Hematopoietic multipotent progenitor cell treated with erythropoietin and hydrocortisone succinate and interleukin-3 and kit ligand, for 17 days (in vitro differentiated cells): Measurements from ENCODE around the gene STIP1.
A peak's percentile ranks its signal among the peaks of the same experiment; 100 is the strongest.
"Not testable (repeated sequence)": the region's sequence is repeated elsewhere in the genome, so short reads cannot be mapped to it uniquely, and the experiment has no call there.

Experiments
- DNase-seq: peaks from one replicate; pipeline ENCODE4 v3.0.0-alpha.2; 2015; ENCODE audit warnings: low spot score

Gene STIP1

DNA sequence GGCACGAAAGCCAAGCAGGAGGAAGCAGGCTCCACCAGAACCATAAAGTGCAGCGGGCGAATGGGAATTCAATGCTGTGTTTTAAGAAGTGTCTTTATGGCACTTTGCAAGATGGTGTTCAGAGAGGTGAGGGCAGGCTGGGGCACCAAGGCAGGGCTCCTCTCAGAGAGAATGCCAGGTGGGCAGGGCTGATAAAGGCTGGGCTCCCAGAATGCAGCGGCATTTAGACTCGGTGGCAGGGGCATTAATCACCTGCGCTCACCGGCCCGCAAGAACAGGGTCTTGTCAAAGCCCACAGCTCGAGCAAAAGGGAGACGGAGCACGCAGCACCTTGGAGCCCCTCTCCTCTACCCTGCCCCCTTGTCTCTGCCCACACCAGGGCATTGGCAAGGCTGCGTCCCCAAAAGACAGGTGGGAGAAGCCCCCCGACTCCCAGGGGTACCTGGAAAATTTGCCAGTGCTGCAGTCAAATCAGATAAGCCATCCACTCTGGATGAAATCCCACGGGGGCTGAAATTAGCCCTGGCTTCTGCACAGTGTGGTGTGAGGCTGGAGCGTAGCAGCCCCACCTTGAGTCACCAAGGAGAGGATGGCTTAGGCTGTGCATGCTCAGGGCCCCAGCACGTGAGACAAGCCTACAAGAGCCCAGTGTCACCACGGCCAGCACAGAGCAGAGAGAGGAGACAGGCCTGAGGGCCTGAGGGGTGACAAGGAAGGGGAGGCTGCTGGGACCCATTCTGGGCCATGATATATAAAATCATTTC lies 28.2 kb upstream of the STIP1 start:
- DNase-seq = no peak

- DNase-seq = no peak
Observed at GRCh38 chr11:64161037-64161436, 24.9 kb upstream of the STIP1 start.

GRCh38 chr11:64162769-64163168 lies 23.2 kb upstream of the STIP1 start:
- DNase-seq = not testable (repeated sequence)

GRCh38 chr11:64163951-64164350 lies 22.0 kb upstream of the STIP1 start:
- no peak for DNase-seq

GRCh38 chr11:64164392-64165312 lies 21.3 kb upstream of the STIP1 start:
- DNase-seq = no peak

GRCh38 chr11:64165481-64165841 lies 20.5 kb upstream of the STIP1 start:
- DNase-seq = no peak

DNA sequence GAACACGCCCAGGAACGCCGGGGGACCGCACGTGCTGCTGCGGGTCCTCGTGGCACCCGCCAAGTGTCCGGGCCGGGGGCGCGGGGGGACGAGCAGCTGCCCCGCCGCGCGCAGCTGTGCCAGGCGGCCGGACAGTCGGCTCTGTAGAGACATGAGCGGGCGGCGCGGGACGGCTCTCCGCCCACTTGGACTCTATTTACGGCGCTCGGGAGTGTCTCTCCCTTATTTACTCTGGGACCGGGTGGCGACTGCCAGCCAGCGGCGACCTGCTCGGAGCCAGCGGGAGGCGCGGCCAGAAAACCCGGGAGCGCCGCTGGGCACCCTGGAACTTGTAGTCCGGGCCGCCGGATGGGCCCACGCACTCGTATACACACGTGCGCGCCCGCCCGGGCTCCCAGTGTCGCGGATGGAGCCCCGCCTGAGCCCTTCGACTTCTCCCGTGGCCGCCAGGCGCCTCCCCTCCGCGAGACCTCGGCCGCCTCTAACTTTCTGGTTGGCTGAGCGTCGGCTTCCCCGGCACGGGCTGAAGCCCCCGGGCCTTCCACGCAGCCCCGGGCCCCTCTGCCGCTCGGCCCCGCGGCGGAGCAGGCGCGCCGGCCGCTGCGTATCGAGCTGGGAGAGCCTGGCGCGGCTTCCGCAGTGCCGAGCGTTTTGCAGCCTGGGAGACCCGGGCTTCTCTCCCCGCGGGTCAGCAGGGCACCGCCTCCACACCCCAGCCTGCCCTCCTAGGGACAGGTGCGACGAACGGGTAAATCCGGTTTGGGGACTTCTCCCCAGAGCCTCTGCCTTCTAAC lies 19.9 kb upstream of the STIP1 start, which contains the start of gene MACROD1:
MACROD1 (minus strand) TSS at position 272 of the 794 bp plus-strand sequence; CDS start at position 153, 119 bp downstream.
- peak; percentile 62 for DNase-seq

DNA sequence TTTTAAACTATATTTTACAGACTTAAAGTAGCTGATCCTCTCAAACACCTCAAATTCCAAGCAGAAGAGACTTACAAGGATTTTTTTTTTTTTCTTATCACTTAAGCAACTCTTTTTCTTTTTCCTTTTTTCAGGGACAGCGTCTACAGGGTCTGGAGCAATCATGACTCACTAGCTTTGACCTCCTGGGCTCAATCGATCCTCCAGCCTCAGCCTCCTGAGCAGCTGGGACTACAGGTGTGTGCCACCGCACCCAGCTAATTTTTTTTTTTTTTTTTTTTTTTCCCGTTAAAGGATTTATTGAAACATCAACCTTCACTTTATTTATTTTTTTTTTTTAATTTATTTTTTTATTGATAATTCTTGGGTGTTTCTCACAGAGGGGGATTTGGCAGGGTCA lies 15.6 kb upstream of the STIP1 start:
- DNase-seq = no peak

- DNase-seq = no peak
Observed at GRCh38 chr11:64173616-64174355, 12.2 kb upstream of the STIP1 start.

DNA sequence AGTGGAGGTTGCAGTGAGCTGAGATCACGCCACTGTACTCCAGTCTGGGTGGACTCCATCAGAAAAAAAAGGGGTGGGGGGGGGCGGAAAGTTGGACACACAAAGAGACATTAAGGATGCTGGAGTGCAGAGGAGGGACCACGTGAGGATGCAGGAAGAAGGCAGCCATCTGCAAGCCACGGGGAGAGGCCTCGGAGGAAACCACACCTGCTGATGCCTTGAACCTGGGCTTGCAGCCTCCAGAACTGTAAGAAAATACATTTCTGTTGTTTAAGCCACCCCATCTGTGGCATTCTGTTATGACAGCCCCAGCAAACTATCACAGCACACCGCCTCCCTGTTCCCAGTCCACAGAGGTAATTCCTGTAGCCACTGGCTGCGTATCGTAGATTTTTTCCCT lies 9.2 kb upstream of the STIP1 start:
- DNase-seq = no peak

DNA sequence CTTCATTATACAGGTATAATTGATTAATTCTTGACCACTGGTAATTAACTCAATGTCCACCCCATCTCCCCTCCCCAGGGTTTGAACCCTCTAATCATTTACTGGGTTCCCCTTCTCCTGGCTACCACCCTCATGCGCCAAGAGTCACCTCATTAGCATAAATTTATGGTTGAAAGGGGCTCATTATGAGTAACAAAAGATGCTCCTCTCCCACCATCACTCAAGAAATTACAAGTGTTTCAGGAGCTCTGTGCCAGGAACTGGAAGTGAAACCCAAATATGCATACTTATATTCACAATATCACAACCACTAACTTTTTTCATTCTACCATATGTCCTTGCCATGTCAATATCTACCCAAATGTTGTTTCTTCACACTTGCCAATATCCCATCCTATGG lies 7.8 kb upstream of the STIP1 start:
- DNase-seq = no peak

- no peak for DNase-seq
Observed at GRCh38 chr11:64178951-64179639, 6.9 kb upstream of the STIP1 start.

DNA sequence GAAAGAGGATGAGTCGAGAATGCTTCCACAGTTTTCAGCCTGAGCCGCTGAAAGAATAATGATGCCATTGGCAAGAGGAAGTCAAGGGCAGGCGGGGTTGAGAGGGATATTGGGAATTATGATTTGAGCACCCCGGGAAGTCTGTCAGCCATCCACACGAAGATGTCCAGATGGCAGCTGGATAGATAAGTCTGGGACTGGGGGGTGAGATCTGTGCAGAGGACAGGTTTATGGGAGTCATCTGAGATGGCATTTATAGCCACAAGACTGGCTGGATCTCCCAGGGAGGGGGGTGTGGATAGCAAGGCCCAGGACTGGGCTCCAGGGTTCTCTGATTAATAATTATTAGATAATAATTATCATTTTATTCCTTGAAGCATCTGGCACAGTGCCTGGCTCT lies 5.1 kb upstream of the STIP1 start:
- no peak for DNase-seq

- peak; percentile 68 for DNase-seq
Observed at GRCh38 chr11:64181506-64182411, 4.2 kb upstream of the STIP1 start.

DNA sequence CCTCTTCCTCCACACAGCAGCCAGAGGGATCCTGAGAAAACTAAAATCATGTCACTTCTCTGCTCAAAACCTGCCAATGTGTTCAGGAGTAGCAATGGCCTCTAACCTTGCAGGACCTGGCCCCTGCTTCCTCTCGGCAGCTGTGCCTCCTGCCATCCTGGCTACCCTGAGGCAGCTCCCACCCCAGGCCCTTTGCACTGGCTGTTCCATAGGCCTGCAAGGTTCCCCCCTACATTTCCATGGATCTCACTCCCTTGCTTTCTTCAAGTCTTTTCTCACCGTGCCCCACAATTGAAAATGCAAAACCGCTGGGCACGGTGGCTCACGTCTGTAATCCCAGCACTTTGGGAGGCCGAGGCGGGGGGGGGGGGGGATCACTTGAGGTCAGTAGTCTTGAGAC lies 2.1 kb upstream of the STIP1 start:
- DNase-seq = no peak

GRCh38 chr11:64185175-64185692 lies 737 bp upstream of the STIP1 start:
- peak; percentile 88 for DNase-seq

DNA sequence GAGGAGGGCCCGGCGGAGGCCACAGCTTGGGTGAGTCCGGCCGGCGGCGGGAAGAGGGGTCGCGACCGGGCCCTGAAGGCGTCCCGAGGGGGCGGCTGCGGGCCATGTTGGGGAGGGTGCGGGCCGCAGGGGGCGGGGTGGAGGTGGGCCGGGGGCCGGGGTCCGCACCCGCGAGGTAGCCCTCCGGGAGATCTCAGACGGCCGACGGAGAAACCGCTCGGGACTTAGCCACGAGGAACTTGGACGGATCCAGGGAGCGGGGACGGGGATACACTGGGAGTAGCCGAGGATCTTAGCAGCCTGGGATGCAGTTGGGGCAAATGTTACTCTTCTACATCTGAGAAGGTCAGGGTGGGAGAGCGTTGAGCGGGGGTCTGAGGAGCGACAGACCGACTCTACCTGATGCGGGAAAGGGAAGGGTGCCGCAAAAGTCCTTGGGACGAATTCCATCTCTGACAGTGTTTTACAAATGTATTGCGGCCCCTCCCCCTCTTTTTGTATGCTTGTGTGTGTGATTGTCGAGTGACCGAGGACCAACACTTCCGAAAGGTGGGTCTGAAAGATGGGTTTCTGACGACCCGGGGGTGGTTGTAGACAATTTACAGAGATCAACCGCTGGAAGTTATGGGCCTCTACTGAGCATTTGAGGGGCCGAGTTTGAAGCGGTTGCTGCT lies 658 bp downstream of the STIP1 start:
- peak; percentile 44 for DNase-seq

- DNase-seq = no peak
Observed at GRCh38 chr11:64192434-64192833, 6.5 kb downstream of the STIP1 start.

- DNase-seq = no peak
Observed at GRCh38 chr11:64196626-64197025, 10.7 kb downstream of the STIP1 start.
